HUES6 (cell line): Measurements from ENCODE around the gene CACNA1I.

Experiments
- H3K27ac ChIP-seq: 2 replicates; pipeline ENCODE4 v1.7.0; 2013; ENCODE audit warnings: low read depth, mild to moderate bottlenecking, low read length, inconsistent platforms
- H3K27me3 ChIP-seq: 2 replicates; pipeline ENCODE4 v1.6.1; 2013; ENCODE audit warnings: low read length; ENCODE audit not compliant: control insufficient read depth, insufficient read depth
- H3K36me3 ChIP-seq: 2 replicates; pipeline ENCODE4 v1.6.1; 2013; ENCODE audit warnings: low read length; ENCODE audit not compliant: control insufficient read depth, insufficient read depth
- H3K4me1 ChIP-seq: 2 replicates; pipeline ENCODE4 v1.6.1; 2013; ENCODE audit warnings: low read length; ENCODE audit not compliant: control insufficient read depth, insufficient read depth
- H3K4me3 ChIP-seq: 2 replicates; pipeline ENCODE4 v1.5.1; 2013; ENCODE audit warnings: low read depth, low read length
- H3K9ac ChIP-seq: one replicate; pipeline ENCODE4 v1.6.1; 2013; ENCODE audit warnings: mild to moderate bottlenecking, low read length
- H3K9me3 ChIP-seq: 2 replicates; pipeline ENCODE4 v1.6.1; 2013; ENCODE audit warnings: low read depth, low read length; ENCODE audit not compliant: control insufficient read depth, insufficient read depth

Gene CACNA1I

DNA sequence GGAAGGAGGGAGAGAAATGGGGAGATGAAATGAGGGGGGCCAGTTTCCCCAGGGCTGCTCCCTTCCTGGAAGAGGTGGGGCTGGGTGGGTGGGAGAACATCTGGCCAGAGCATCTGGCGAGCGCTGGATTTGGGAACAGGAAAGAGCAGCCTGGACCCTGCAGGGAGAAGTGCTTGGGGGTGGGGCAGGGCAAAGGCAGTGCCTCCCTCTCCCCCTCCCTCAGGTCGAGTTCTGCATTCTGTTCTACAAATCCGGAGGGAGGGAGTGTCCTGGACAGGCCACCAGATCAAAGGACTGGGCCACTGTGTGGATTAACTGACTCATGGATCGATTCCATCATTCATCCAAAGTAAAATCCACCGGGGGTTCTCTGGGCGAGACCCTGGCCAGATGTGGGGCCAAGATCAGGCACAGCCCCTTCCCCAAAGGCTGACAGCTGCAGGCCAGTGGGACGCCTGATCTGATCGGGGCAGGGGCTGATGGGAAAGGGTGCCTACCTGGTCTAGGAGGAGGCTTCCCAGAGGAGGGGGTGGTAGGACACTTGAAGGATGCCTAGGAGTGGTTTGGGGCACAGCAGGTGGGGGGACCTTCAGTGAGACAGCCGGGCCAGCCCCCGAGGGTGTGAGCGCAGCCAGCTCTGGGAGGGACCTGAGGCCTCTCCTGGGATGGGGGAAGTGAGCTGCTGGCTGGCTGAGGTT, 57.5 kb downstream of the CACNA1I start:
- Histone ChIP-seq H3K4me3 (no peak overlapping the region), H3K27me3 (peaks cover 4% of the 10 kb centered on the region; the same call in 1 of the 2 replicates), H3K9ac (no peak overlapping the region), H3K36me3 (no peaks in the 10 kb centered on the region), H3K9me3 (no peaks in the 10 kb centered on the region), H3K4me1 (peaks cover 34% of the 10 kb centered on the region), H3K27ac (no peak overlapping the region)

DNA sequence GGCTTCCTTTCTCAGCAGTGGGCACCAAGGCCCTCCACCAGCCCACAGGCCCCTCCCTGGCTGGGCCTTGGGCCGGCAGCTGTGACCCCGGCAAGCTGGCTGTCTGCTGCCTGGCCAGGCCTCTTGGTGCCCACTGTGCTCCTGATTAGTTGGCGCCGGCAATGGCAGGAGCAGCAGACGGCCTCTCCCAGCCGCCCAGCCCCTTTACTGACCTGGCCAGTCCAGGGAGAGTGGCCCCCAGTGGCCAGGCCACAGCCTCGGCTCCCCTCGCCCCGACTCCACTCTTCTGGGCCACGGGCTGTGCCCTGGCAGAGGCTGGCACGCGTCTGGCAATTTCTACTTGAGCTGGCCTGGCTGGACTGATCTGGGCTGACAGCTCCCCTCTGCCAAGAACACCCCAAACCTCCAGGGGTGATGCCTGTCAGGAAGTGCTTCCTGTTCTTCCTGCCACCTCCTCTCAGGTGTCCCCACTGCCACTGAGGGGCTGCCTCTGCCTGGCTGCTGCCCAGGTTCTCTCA, 58.1 kb downstream of the CACNA1I start:
- no peak overlapping the region for H3K4me3 ChIP-seq
- no peaks in the 10 kb centered on the region for H3K36me3 ChIP-seq
- H3K27me3 ChIP-seq, result peaks cover 4% of the 10 kb centered on the region; the same call in 1 of the 2 replicates
- no peak overlapping the region for H3K9ac ChIP-seq
- H3K9me3 ChIP-seq, result no peaks in the 10 kb centered on the region
- peaks cover 34% of the 10 kb centered on the region for H3K4me1 ChIP-seq
- H3K27ac ChIP-seq, result no peak overlapping the region

- Histone ChIP-seq H3K4me1 (peaks cover 31% of the 10 kb centered on the region), H3K27ac (no peak overlapping the region)
Measured at GRCh38 chr22:39629851-39630250, 59.3 kb downstream of the CACNA1I start.

GRCh38 chr22:39630721-39631120, 60.2 kb downstream of the CACNA1I start:
- no peak overlapping the region for H3K27ac ChIP-seq

More at GRCh38 chr22:39629851-39630250, 59.3 kb downstream of the CACNA1I start:
- no peaks in the 10 kb centered on the region for H3K27me3 ChIP-seq
- H3K4me3 ChIP-seq, result no peak overlapping the region
- no peak overlapping the region for H3K9ac ChIP-seq
- no peaks in the 10 kb centered on the region for H3K9me3 ChIP-seq
- H3K36me3 ChIP-seq, result no peaks in the 10 kb centered on the region

DNA sequence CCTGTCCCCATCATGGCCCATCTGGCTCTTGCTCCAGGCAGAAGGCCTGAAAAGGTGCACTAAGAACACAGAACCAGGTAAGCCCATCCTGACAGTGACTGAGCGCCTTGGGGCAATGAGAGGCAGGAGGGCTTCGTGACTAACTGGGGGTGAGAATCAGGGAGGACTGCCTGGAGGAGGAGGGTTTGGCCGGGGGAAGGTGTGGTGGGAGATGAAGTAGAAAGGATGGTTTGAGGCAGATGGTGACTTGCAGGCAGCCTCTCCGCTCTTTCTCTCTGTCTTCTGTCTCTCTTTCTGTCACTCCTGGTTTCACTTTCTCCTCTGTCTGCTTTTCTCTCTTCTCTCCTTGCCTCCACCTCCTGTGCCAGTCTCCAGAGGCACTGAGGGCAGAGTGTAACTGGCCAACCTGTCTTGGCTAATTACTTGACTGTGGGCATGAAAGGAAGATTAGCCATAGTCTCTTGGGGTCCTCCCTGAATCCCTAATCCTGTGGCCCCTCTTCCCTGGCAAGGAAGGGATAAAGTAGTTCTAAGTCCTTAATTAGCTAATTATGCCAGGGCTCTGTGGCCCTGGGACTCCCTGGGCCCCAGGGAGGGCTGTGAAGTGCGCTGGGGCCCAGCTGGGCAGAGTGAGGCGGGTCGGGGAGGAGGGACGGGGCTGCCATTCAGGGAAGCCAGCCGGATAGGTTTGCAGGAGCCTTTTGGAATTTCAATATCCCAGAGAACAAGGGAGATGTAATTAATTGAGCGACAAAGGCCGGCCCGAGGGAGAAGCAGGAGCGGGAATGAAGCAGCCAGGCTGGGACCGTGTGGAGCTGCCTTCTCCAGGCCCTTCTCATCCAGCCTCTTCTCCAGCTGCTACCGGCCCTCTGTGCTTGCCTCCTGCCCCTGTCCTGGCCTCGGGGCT, 61.1 kb downstream of the CACNA1I start:
- H3K27ac ChIP-seq, result no peak overlapping the region
- no peak overlapping the region for H3K9ac ChIP-seq
- no peak overlapping the region for H3K4me3 ChIP-seq
- no peaks in the 10 kb centered on the region for H3K36me3 ChIP-seq
- H3K27me3 ChIP-seq, result no peaks in the 10 kb centered on the region
- H3K9me3 ChIP-seq, result no peaks in the 10 kb centered on the region
- H3K4me1 ChIP-seq, result peaks cover 38% of the 10 kb centered on the region; the same call in 1 of the 2 replicates

More at GRCh38 chr22:39630721-39631120, 60.2 kb downstream of the CACNA1I start:
- H3K9me3 ChIP-seq, result no peaks in the 10 kb centered on the region
- H3K4me1 ChIP-seq, result peaks cover 35% of the 10 kb centered on the region
- no peaks in the 10 kb centered on the region for H3K27me3 ChIP-seq
- no peaks in the 10 kb centered on the region for H3K36me3 ChIP-seq
- no peak overlapping the region for H3K9ac ChIP-seq
- H3K4me3 ChIP-seq, result no peak overlapping the region

DNA sequence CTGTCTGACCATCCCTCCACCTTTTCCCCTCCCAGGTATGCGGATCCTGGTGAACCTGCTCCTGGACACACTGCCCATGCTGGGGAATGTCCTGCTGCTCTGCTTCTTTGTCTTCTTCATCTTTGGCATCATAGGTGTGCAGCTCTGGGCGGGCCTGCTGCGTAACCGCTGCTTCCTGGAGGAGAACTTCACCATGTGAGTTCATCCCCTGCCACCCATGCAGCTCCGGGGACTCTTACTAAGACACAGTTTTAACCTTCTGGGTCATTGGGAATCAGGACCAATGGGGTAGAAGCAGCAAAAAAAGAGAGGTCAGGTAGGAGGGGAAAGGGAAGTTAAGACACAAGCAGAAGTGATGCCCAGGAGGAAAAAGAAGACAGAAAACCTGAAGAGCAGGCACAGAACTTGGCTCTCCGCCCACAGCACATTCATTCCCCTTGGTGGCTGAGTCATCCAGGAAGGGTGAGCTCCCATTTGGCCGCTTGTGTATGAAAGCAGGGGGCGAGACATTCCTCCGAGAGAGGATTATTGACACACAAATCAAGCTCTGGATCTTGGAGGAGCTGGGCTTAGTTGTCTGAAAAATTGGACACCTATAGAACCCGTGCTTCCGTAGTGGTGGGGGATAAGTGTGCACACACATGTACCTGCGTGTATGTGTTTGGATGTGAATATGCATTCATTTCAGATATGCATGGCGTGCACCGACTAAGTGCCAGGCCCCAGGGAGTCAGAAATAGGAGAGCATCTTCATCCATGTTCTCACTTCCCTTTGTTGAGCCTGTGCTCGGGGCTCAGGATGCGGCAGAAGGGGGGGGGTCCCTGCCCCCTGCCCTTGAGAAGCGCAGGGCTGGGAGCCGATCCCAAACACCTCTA, 64.2 kb downstream of the CACNA1I start:
- peaks cover 29% of the 10 kb centered on the region; the same call in 1 of the 2 replicates for H3K4me1 ChIP-seq
- no peaks in the 10 kb centered on the region for H3K27me3 ChIP-seq
- peaks cover 3% of the 10 kb centered on the region; the same call in 1 of the 2 replicates for H3K9me3 ChIP-seq
- H3K36me3 ChIP-seq, result no peaks in the 10 kb centered on the region
- H3K9ac ChIP-seq, result no peak overlapping the region
- H3K27ac ChIP-seq, result no peak overlapping the region
- H3K4me3 ChIP-seq, result no peak overlapping the region

DNA sequence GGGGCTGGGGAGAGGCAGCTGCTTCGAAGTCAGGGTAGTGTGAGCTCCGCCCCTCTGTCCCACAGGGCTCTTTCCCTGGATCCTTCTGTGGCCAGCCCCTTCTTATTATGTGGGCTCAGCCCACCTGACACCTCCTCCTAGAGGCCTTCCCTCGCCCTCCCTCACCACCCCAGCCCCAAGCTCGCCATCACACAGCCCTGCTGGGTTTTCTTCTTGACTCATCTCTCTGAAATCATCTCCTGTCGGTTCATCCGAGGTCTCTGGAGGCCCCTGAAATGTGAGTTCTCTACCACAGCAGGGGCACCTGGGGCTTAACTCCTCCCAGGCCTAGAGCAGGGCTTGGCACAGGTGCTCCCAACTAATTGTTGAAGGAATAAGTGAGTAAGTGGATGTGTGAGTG, 65.2 kb downstream of the CACNA1I start:
- Histone ChIP-seq H3K4me3 (no peak overlapping the region), H3K4me1 (peaks cover 29% of the 10 kb centered on the region; the same call in 1 of the 2 replicates), H3K36me3 (no peaks in the 10 kb centered on the region), H3K27ac (no peak overlapping the region), H3K9me3 (peaks cover 3% of the 10 kb centered on the region; the same call in 1 of the 2 replicates), H3K27me3 (no peaks in the 10 kb centered on the region), H3K9ac (no peak overlapping the region)

- no peak overlapping the region for H3K9ac ChIP-seq
- H3K4me1 ChIP-seq, result peaks cover 25% of the 10 kb centered on the region; the same call in 1 of the 2 replicates
- no peak overlapping the region for H3K27ac ChIP-seq
- no peaks in the 10 kb centered on the region; the same call in 1 of the 2 replicates for H3K27me3 ChIP-seq
- peaks cover 3% of the 10 kb centered on the region; the same call in 1 of the 2 replicates for H3K9me3 ChIP-seq
- H3K4me3 ChIP-seq, result no peak overlapping the region
- H3K36me3 ChIP-seq, result no peaks in the 10 kb centered on the region
Measured at GRCh38 chr22:39638958-39639357, 68.4 kb downstream of the CACNA1I start.

- H3K36me3 ChIP-seq, result no peaks in the 10 kb centered on the region
- H3K27ac ChIP-seq, result no peak overlapping the region
- no peak overlapping the region for H3K9ac ChIP-seq
- H3K4me1 ChIP-seq, result no peaks in the 10 kb centered on the region; the same call in 1 of the 2 replicates
- peaks cover 3% of the 10 kb centered on the region; the same call in 1 of the 2 replicates for H3K9me3 ChIP-seq
- H3K4me3 ChIP-seq, result no peak overlapping the region
- H3K27me3 ChIP-seq, result no peaks in the 10 kb centered on the region; the same call in 1 of the 2 replicates
Measured at GRCh38 chr22:39641660-39642310, 71.2 kb downstream of the CACNA1I start.
